HCEC 1CT (cell line): ENCODE data around the gene DPP10.
"Not testable (repeated sequence)": the region's sequence is repeated elsewhere in the genome, so short reads cannot be mapped to it uniquely, and the experiment has no call there.

Source experiments
- DNase-seq: peaks from one replicate; pipeline ENCODE4 v3.0.0-alpha.2; 2017

The DPP10 gene

DNA sequence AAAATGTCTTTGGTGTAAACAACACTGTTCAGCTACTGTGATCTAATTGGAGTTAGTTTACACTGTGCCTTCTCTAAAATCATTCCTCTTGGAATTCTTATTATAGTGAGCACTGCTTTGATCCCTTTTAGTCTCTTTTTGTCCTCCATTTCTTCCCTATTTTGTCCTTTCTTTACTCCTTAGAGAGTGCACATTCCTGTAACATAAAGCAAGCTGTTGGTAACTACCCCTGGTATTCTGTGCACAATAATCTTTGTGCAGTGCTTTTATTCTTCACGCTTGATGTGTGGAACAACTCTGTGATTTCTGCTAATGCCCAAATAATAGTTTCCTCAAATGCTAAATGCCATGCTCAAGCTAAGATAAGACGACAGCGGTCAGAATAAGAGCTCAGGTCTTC lies 401.5 kb downstream of the DPP10 start:
- no peak for DNase-seq

DNA sequence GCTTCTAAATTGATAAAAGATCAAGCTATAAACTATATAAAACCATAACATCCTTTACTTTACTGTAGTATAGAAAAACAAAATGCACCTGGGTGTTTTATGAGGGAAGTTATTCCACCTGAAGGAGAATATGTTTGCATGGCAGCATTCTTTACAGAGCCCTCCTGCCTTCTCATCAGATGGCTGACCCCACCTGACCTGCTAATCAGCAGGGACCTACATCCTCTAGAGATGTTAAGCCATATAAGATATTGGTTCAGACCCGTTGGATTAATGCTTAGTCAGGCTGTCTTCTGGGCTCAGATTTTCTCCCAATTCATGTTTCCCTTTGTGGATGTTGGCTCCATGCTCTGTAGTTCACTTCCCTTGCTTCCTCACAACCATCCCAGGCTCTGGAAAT lies 414.8 kb downstream of the DPP10 start:
- DNase-seq: no peak

DNA sequence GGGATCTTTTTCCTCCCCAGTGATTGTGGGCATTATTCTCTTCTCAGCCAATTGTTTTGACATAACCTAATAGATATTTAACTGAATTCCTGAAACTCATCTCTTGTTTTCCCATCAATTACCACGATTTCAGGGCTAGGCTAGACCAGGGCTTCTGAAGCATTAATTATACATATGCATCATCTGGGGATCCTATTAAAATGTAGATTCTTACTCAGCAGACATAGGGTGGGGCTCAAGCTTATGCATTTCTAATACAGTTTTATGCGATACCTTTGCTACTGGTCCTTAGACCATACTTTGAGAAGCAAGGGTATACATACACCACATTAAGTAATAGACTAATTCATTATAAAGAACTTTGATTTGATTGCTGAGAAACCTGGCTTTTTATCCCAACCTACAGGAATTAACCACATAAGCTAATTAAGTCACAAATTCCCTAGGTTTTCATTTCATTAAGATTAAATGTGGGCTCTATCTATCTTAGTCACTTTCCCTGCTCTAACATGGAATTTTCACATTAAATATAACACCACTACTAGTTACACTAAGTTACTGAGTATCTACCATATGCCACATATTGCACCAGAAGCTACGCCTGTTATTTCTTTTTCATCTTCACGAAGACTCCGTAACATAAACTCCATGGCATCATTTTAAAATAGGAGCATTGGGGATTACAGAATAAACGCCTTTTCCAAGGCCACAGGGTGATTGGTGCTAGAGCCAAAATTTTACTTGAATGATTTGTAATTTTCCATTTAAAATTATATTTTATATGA lies 417.5 kb downstream of the DPP10 start:
- no peak for DNase-seq

DNA sequence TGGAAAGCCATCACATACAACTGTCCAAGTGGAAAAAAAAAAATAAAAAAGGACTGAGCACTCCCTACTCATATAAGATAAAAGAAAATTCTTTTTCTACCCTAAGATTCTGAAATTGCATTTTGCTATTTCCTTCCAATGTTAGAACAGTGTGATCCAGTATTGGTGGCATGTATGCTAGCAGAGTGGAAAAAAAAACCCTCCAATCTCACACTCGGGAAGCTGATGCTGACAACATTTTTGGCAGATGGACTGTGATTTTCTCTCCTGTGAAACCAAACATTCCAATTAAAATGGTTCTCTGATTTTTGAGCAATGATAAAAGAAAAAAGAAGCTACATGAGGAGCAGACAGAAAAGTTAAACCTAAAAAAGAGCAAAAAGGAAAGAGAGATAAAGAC lies 419.8 kb downstream of the DPP10 start:
- DNase-seq: no peak

DNA sequence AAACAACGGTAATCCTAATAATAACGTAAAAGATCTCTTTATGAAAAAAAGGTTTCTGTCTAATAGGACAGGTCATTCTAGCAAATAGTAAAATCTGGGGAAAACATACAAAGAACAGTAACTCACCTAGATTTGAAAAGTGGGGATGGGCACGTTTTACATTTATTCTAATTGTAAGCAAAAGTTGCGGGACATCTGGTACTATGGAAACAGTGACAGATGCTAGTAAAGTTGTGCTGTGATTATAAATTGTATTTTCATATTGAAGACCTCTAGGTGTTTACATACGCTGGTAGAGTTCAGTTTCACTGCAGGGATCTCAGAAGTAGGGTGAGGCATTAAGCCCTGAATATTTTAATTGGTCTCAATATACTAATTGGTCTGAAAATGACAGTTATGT lies 422.5 kb downstream of the DPP10 start:
- DNase-seq: no peak

DNA sequence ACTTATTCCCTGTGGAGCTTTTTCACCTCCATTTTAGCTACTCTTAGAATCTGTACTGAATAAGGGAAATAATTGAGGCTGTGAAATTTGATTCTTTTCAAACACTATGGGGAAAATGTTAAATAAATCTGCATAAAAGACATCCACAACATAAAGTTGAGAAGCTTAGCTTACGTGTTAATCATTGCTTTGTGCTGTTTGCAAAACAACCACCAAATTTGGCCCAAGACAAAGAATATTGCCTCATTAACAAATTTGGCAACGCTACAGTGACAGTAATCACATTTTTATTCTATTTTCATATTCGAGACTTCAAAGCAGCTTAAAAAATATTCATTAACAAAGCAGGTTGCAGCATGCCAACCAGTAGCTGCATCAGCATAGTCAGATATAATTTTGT lies 437.6 kb downstream of the DPP10 start:
- DNase-seq: no peak

DNA sequence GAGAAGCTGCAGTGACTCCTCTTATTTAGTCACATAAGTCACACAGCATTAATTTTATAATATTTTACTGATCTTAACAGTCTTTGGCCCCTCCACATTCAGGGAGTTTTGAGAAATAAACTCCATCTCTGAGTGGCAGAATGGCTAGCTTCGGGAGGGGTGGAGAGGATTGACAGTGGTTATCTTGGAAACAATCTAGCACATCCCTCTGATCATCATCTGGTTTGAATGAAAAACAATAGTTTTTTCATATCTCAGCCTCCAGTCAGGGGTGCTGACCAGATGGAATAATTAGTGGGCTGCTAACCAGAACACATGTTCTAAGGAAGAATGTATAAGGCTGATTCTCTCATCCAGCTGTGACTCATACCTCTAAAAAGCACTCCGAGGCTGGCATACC lies 477.5 kb downstream of the DPP10 start:
- no peak for DNase-seq

DNA sequence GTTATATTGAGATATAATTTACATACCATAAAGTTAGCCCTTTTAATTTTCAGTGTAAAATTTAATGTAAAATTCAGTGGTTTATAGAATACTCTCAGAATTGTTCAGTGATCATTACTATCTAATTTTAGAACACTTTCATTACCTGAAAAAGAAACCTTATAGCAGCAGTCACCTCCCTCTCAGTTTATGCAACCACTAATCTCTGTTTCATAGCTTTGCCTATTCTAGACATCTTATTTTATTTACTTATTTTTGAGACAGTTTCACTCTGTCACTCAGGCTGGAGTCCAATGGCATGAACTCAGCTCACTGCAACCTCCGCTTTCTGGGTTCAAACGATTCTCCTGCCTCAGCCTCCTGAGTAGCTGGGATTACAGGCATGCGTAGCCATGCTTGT lies 479.6 kb downstream of the DPP10 start:
- no peak for DNase-seq

DNA sequence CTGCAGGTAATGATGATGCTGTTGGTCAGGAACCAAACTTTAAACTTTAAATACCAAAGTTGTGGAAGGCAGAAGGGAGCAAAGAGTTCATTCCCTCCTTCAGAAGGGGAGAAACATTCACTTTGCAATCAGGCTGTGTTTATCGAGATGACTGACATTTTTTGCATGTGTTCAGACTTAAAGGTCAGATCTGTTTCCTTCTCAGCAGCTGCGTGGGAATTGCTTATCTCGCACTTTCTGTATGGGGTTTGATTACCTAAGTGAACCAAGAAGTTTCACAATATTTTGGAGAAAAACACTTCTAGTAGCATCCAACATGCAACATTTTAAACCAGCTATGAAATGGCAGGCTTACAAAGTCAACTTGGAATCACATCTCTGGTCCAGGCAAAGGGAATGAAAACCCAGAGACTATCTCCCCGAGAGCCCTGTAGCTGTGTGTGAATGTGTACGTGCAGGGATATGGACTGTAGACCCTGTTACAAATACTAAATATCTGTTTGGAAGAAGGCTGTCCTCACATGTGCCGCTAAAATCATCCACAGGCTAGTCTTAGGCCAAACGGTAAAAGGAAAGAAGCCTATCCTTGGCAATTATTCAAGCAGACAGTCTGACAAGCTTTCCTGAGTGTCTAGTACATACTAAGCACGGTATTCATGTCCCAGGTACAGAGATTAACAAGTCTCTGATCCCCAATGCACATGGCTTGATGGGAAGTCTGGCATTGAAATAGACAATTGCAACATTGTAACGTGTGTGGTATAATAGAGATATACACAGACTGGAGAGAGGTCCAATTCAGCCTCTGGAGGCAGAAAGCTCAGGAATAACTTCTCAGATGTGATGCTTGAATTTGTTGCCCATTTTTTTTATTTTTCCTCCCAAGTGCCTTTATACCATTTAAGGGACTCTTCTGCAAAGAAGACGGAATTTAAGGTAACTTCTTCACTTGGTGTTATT lies 483.1 kb downstream of the DPP10 start:
- no peak for DNase-seq

DNA sequence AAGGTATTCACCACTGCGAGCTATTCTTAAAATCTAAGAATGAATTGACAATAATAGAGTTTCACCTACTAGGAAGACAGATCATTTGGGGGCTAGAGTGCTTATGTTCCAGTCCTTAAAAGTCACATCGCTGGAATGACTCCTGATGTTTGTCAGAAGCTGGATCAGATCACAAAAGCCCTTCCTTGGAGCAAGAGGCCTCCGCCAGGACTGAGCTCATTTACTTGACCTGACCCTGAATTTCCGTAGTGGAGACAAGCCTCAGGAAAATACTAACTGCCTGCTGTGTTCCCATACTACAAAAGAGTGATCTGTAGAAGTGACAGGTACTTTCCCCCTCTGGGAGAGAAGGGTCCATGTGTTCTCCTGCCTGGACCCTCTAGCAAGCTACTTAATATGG lies 483.9 kb downstream of the DPP10 start:
- DNase-seq: no peak

DNA sequence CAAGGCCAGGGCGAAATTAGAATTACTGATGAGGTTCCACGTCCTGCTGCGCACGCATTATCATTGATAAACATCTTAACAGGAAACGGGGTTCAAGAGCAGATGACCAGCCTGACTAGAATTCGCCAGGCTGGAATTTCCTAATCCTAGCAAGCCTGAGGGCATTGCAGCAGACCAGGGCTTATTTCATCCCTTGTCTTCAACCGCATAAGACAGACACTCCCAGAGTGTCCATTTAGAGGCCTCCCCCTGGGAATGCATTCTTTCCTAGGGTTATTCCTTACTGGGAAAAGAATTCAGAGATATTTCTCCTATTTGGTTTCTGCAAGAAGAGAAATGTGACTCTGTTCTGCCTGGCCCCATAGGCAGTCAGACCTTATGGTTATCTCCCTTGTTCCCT lies 486.8 kb downstream of the DPP10 start:
- no peak for DNase-seq

DNA sequence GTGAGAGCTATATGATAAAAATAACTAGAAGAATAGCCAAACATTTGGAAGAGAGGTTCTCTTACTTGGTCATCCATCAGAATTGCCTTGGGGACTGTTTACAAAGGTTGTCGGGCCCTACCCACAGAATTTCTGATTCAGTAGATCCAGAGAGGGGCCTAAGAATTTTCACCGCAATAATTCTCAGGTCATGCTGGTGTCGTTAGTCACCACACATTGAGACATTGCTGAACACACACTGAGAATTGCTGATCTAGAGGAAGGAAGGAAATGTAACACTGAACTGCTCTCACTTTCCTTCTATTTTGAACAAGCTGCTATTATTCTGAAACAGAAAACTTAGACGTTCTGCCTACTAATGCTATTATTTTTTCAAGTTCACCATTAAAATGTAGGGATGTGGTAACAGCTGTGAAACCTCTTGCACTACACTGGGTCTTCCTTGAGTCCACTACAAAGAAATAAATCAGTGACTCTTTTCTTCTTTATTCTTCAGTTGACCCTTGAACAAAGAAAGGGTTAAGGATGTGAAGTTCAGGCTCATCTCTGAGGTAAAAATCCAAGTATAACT lies 491.3 kb downstream of the DPP10 start:
- no peak for DNase-seq

DNA sequence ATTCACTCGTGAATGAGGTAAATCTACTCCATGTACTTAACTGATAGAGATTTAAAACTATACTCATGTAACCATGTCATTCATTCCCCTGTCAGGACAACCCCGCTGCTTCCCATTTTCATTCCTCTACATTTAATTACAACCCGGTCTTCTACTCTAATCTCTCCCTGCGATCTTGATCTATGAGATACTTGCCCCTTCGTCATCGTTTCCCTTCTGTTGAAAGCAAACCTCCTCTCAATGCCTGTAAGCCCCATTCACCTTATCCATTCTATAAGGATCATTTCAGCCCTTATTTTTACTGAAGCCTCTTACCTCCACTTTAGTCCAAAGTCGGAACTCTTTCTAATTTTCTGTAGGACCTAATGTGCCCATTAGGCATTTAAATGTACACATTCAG lies 492.6 kb downstream of the DPP10 start:
- DNase-seq: no peak

DNA sequence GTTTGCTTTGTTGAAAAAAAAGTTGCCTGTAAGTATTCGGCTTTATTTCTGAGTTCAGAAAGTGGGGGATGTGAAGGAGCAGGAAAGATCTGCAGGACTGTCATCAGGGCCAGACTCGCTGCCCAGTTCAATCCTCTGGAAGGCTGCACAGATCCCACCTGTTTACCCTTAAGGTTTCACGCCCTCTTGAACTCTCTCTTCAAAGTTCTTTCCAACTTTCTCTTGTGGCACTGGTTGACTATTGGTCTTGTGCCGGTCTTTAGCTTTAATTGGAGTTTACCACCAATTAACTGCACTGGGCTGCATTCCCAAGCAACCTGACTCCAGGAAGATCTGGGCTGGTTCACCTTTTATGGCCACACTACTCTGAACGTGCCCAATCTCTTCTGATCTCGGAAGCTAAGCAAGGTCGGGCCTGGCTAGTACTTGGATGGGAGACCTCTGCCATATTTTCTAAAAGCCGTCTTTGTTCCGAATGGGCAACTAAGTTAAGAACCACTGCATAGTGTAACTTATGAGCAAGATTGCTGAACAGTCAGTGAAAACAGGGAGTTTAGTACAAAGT lies 495.0 kb downstream of the DPP10 start:
- DNase-seq: no peak

DNA sequence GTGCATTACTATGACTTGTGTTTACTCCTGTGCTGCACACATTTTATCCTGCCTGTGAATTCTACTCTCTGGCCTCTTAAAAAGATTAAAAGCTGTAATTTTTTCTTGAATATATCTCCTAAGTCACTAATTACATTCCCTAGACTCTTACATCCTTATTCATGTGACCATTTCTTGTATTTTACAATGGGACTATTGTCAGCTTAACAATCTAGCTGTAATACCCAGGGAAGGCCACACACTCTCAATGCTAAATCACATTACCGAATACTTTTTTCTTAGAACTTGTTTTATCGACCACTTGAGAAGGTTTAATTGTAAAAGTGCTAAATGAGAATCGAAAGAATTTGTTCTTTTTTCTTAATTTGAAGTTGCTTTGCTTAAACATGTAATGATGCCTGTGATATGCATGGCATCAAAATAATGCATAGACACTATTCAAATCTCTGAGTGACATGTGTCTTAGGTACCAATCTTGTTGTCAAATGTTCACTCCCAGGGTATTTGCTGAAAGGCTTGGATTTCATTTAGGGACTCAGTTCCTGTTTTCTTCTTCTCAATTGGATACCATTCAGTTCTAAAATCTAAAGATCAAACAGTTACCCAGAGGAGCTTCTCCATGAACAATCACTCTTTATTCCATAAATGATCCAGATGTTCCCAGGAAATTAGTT lies 498.5 kb downstream of the DPP10 start:
- no peak for DNase-seq

DNA sequence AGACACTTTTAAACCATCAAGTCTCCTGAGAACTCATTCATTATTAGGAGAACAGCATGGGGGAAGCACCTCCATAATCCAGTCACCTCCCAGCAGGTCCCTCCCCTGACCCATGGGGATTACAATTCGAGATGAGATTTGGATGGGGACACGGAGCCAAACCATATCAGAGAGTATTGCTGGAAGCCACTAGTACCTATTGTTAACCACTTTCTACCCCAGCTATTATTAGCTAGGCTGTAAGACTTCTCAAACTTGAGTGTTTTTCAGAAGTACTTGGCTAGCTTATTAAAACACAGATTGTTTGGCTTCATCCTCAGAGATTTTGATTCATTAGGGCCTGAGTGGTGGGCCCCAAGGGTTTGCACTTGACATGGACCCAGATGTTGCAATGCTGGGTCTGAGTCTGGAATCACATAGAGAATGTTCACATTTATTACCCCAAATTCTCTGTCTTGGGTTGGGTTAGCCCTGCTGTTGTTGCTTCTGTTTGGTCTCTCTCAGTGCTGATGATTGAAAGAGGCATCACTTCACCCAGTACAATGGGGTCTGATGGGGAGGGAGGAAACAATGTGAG lies 506.9 kb downstream of the DPP10 start:
- no peak for DNase-seq

DNA sequence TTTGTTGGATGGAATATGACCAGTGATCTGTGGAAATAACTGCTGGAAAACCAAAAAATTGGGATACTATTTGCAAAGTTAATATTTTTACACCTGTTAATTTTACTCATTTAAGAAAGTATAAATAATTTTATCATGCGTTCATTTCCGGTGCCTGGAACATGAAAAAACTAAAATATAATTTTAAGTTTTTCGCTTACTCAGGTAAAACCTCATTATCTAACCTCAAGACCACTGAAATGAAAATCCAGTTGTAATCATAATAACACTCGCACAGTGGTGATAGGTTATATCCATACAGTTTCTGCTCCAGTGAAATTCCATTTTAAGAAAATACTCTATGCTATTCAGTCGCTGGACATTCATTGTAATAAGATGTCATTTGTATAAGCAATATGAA lies 517.9 kb downstream of the DPP10 start:
- DNase-seq: no peak

DNA sequence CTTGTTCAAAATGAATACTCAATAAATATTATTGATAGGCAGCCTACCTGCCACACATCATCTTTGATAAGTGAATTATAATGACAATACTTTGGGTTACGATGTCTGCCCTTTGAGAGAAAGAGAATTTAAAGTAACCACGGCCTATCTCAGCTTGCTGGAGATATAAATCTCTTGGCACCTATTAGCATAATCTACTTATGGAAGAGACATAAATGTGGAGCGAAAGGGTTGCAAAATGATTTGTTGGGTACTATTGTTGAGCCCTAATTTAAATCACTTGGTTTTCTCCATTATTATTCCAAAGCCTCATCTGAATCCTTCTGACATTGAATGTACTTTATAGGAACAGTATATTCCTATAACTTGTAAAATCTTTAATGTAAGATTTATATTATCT lies 520.1 kb downstream of the DPP10 start:
- DNase-seq: no peak

DNA sequence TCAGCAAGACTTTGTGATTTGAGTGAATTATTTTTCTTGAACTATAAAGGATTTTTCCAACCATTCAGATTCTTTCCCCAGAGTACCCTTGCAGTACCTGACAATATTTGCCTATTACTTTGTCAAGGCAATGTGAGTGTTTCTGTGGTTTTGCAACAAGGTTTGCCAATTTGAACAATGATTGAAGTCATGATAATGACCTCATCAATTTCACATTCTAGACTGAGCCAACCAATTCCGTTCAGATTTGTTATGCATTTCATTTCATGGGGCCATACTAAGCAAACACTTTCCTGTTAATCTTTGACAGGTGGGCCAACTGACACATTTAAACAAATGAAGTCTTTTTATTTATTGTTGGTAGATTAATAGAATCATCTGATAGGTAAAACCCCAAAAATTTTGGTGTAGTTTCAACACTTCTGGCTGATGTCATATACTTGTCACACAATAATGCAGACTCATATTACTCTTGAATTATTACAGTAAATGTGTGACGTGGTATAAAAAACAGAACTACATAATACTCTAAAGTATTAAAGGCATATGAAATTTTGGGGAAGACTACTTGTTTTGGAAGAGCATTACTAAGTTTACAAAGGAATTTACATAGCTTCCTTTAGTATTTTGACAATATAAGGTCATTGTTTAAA lies 526.4 kb downstream of the DPP10 start:
- DNase-seq: no peak

DNA sequence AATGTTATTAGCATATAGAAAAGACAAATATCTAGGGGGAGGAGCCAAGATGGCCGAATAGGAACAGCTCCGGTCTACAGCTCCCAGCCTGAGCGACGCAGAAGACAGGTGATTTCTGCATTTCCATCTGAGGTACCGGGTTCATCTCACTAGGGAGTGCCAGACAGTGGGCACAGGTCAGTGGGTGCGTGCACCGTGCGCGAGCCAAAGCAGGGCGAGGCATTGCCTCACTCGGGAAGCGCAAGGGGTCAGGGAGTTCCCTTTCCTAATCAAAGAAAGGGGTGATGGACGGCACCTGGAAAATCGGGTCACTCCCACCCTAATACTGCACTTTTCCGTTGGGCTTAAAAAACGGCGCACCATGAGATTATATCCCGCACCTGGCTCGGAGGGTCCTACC lies 561.9 kb downstream of the DPP10 start:
- DNase-seq: not testable (repeated sequence)

DNA sequence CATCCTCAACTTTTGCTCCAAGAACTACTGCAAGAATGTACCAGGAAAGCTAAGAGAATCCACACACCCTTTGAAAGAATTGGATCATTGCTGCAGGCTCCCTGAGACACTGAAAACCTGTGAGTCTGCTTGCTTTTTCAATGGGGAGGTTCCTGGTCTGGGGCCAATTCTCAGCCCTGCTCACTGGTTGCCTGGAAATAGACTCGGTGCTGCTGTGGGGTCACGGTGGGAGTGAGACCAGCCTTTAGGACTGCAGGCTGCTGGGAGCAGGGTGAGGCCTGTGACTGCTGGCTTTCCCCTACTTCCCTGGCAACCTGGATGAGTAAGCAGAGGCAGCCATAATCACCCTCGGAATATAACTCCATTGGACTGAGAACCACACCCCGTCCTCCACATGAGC lies 569.3 kb downstream of the DPP10 start:
- DNase-seq: no peak

DNA sequence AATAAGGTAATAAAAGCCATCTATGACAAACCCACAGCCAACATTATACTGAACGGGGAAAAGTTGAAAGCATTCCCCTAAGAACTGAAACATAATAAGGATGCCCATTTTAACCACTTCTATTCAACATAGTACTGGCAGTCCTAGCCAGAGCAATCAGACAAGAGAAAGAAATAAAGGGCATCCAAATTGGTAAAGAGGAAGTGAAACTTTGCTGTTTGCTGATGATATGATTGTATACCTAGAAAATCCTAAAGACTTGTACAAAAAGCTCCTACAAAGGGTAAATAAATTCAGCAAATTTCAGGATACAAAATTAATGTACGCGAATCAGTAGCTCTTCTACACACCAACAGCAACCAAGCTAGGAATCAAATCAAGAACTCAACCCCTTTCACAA lies 579.6 kb downstream of the DPP10 start:
- DNase-seq: not testable (repeated sequence)
